H1 (cell line): ENCODE results near the gene MCUR1. TPM values are rescaled to one million over a fixed set of nuclear protein-coding genes. Genes with fewer than 3 reads are reported as not detected.
"Not testable (repeated sequence)": the region's sequence is repeated elsewhere in the genome, so short reads cannot be mapped to it uniquely, and the experiment has no call there.

Source experiments
- CTCF ChIA-PET: fragments of 300-600 bp; sonication (Branson Sonifier 250); formaldehyde crosslinking; loops from one replicate; lab custom pipeline; 2021; ENCODE audit not compliant: partially characterized antibody; lab: Charles Lee
- POLR2A ChIA-PET: fragments of 300-600 bp; sonication (Branson Sonifier 250); formaldehyde crosslinking; loops from one replicate; lab custom pipeline; 2021; ENCODE audit warnings: inconsistent platforms; ENCODE audit not compliant: partially characterized antibody; lab: Charles Lee
- DNase-seq, 2 experiments: peaks; one replicate each; pipeline versions ENCODE4 v3.0.0 to v3.0.0-alpha.2; 2010 to 2022; ENCODE audit warnings: low spot score in 2 of 2, low read depth in 1 of 2, mixed read lengths in 1 of 2
- FAIRE-seq: peaks from 2 replicates; lab custom pipeline; 2011; peaks lifted over from hg19 to GRCh38; lab: Jason Lieb, UNC
- H2AFZ ChIP-seq: 2 replicates; pipeline ENCODE4 v1.8.1; 2012; ENCODE audit warnings: low read length, inconsistent platforms
- H2AK5ac ChIP-seq: 2 replicates; pipeline ENCODE4 v1.6.1; 2013; ENCODE audit warnings: low read depth, low read length
- H2BK120ac ChIP-seq: replicated peaks from 2 replicates; pipeline ENCODE3; 2013; ENCODE audit warnings: low read depth, low read length, inconsistent platforms
- H2BK12ac ChIP-seq: 2 replicates; pipeline ENCODE4 v1.6.1; 2013; ENCODE audit warnings: low read depth, low read length
- H2BK15ac ChIP-seq: 2 replicates; pipeline ENCODE4 v1.6.1; 2013; ENCODE audit warnings: low read length
- H2BK20ac ChIP-seq: 2 replicates; pipeline ENCODE4 v1.6.1; 2013; ENCODE audit warnings: low read length
- H2BK5ac ChIP-seq: 2 replicates; pipeline ENCODE4 v1.6.1; 2013; ENCODE audit warnings: low read depth, low read length
- H3K14ac ChIP-seq: 2 replicates; pipeline ENCODE4 v1.6.1; 2013; ENCODE audit warnings: inconsistent platforms; ENCODE audit not compliant: insufficient read length
- H3K18ac ChIP-seq: 2 replicates; pipeline ENCODE4 v1.6.1; 2013; ENCODE audit warnings: low read length; ENCODE audit errors: extremely low read depth
- H3K23ac ChIP-seq: 2 replicates; pipeline ENCODE4 v1.6.1; 2013; ENCODE audit warnings: inconsistent platforms; ENCODE audit not compliant: insufficient read length
- H3K23me2 ChIP-seq: 2 replicates; pipeline ENCODE4 v1.6.1; 2013; ENCODE audit warnings: low read depth, low read length
- H3K27ac ChIP-seq: 2 replicates; pipeline ENCODE4 v1.6.1; 2011; ENCODE audit warnings: low read depth, low read length, inconsistent platforms
- H3K27me3 ChIP-seq, 4 experiments: replicated peaks in 1 of 4; 1 replicate in 1 of 4; 2 replicates in 3 of 4; pipeline versions ENCODE4 v1.6.1 to v1.8.1; 2011 to 2013; ENCODE audit warnings: low read length in 3 of 4, mild to moderate bottlenecking in 3 of 4, inconsistent platforms in 2 of 4, mixed read lengths in 2 of 4, moderate library complexity in 1 of 4; ENCODE audit not compliant: control insufficient read depth in 3 of 4, insufficient read depth in 3 of 4; ENCODE audit errors: extremely low read depth in 1 of 4
- H3K36me3 ChIP-seq, 4 experiments: 2 replicates each; pipeline versions ENCODE4 v1.6.1 to v1.8.1; 2011 to 2013; ENCODE audit warnings: mild to moderate bottlenecking in 4 of 4, low read length in 3 of 4, moderate library complexity in 2 of 4, control low read depth in 1 of 4, inconsistent platforms in 1 of 4; ENCODE audit not compliant: insufficient read depth in 4 of 4, control insufficient read depth in 2 of 4
- H3K4ac ChIP-seq: replicated peaks from 2 replicates; pipeline ENCODE3; 2013; ENCODE audit warnings: low read length, low read depth, mixed read lengths, inconsistent platforms; ENCODE audit not compliant: insufficient read length
- H3K4me1 ChIP-seq, 4 experiments: replicated peaks in 1 of 4; 1 replicate in 1 of 4; 2 replicates in 3 of 4; pipeline versions ENCODE4 v1.6.1 to v1.8.1; 2011 to 2013; ENCODE audit warnings: low read length in 3 of 4, inconsistent platforms in 2 of 4, mixed read lengths in 1 of 4; ENCODE audit not compliant: insufficient read depth in 4 of 4, control insufficient read depth in 3 of 4
- H3K4me2 ChIP-seq, 2 experiments: 2 replicates each; pipeline versions ENCODE4 v1.6.1 to v1.8.1; 2011 to 2013; ENCODE audit warnings: low read depth in 2 of 2, low read length in 2 of 2, control low read depth in 1 of 2, inconsistent platforms in 1 of 2, mild to moderate bottlenecking in 1 of 2; ENCODE audit not compliant: insufficient read depth in 1 of 2
- H3K4me3 ChIP-seq, 4 experiments: fragments of 200-600, 300-600 bp in 1 of 4; sonication (generic), shearing (Covaris generic), sonication (Bioruptor Twin) in 1 of 4; 2 replicates each; pipeline versions ENCODE4 v1.5.1 to v1.8.1; 2011 to 2016; ENCODE audit warnings: low read length in 4 of 4, low read depth in 3 of 4, control low read depth in 2 of 4, inconsistent platforms in 2 of 4, mild to moderate bottlenecking in 2 of 4, mixed read lengths in 1 of 4, moderate library complexity in 1 of 4; ENCODE audit not compliant: insufficient read depth in 2 of 4; ENCODE audit errors: extremely low read depth in 1 of 4
- H3K56ac ChIP-seq: replicated peaks from 2 replicates; pipeline ENCODE3; 2013; ENCODE audit warnings: low read depth, mild to moderate bottlenecking, mixed read lengths, low read length, inconsistent platforms; ENCODE audit not compliant: insufficient read length
- H3K79me1 ChIP-seq: 2 replicates; pipeline ENCODE4 v1.6.1; 2013; ENCODE audit warnings: low read depth, low read length, control low read depth
- H3K79me2 ChIP-seq, 2 experiments: 2 replicates each; pipeline versions ENCODE4 v1.6.1 to v1.8.1; 2012 to 2013; ENCODE audit warnings: low read length in 2 of 2, mild to moderate bottlenecking in 2 of 2, inconsistent platforms in 1 of 2; ENCODE audit not compliant: insufficient read depth in 2 of 2, control insufficient read depth in 1 of 2
- H3K9ac ChIP-seq, 4 experiments: replicated peaks in 1 of 4; 1 replicate in 1 of 4; 2 replicates in 3 of 4; pipeline versions ENCODE4 v1.6.1 to v1.8.1; 2011 to 2013; ENCODE audit warnings: low read depth in 3 of 4, low read length in 3 of 4, control low read depth in 2 of 4, mild to moderate bottlenecking in 2 of 4, moderate library complexity in 2 of 4, inconsistent platforms in 1 of 4; ENCODE audit errors: extremely low read depth in 1 of 4
- H3K9me3 ChIP-seq, 2 experiments: 2 replicates each; pipeline versions ENCODE4 v1.6.1 to v1.8.1; 2012 to 2013; ENCODE audit warnings: mild to moderate bottlenecking in 2 of 2, moderate library complexity in 2 of 2, control low read depth in 1 of 2, inconsistent platforms in 1 of 2, low read depth in 1 of 2, low read length in 1 of 2, mixed read lengths in 1 of 2; ENCODE audit not compliant: insufficient read depth in 2 of 2
- H4K20me1 ChIP-seq, 2 experiments: replicated peaks in 1 of 2; 2 replicates each; pipeline versions ENCODE3 to v1.8.1; 2011 to 2013; ENCODE audit warnings: inconsistent platforms in 2 of 2, low read length in 2 of 2, mild to moderate bottlenecking in 1 of 2; ENCODE audit not compliant: insufficient read depth in 2 of 2, control insufficient read depth in 1 of 2
- H4K5ac ChIP-seq: 2 replicates; pipeline ENCODE4 v1.6.1; 2013; ENCODE audit warnings: low read length, low read depth, mixed read lengths, inconsistent platforms; ENCODE audit not compliant: insufficient read length
- H4K8ac ChIP-seq: 2 replicates; pipeline ENCODE4 v1.8.0; 2013; ENCODE audit warnings: mild to moderate bottlenecking, moderate library complexity, low read length, inconsistent platforms; ENCODE audit not compliant: insufficient read depth; ENCODE audit errors: extremely low read depth
- H4K91ac ChIP-seq: replicated peaks from 2 replicates; pipeline ENCODE3; 2013; ENCODE audit warnings: low read length, mixed read lengths, inconsistent platforms; ENCODE audit not compliant: insufficient read length
- WGBS, 2 experiments: shearing (Covaris generic) in 1 of 2; methylation state at CpG; one replicate each; pipeline versions ENCODE4 v1.1.6 to v1.1.7; 2013 to 2015; ENCODE audit warnings: low lambda C conversion rate in 2 of 2, mixed read lengths in 2 of 2, inconsistent platforms in 1 of 2, low coverage in 1 of 2, missing lambda C conversion rate in 1 of 2; ENCODE audit not compliant: insufficient replicate concordance in 2 of 2, insufficient coverage in 1 of 2, insufficient read length in 1 of 2; ENCODE audit errors: extremely low coverage in 1 of 2, missing lambda C conversion rate in 1 of 2; 5-methylcytosine and 5-hydroxymethylcytosine counted together
- polyA plus RNA-seq, 7 experiments: library from polyadenylated mRNA; depleted of rRNA in 3 of 7; stranded (reverse) in 5 of 7; unstranded in 2 of 7; fragments of >200 nt in 5 of 7; fragments of 200-250 nt in 2 of 7; gene quantifications; 1 replicate in 5 of 7; 2 replicates in 1 of 7; 4 replicates in 1 of 7; pipeline versions ENCODE4 v1.2.1 to v1.2.3, GENCODE V29; 2011 to 2013; ENCODE audit warnings: missing spikeins in 2 of 7, mixed read lengths in 2 of 7
- total RNA-seq: library from RNA; stranded (reverse); fragmentation: NEBNext Ultra II Directional; extraction: Animal tissue kit (Norgen Biotek cat#: 25700); gene quantifications from 2 replicates; pipeline ENCODE4 v1.2.1, GENCODE V29; 2021

MCUR1 gene
- total and polyA plus RNA-seq, 2 of the 8 experiments (the other 6 are each of a cell fraction or from before 2014, with no cell fraction given) = 9.6 to 37.3 TPM

GRCh38 chr6:13828656-13829301 lies 14.4 kb upstream of the MCUR1 start:
- H3K18ac ChIP-seq, H3K23me2 ChIP-seq, H3K36me3 ChIP-seq, H3K4me3 ChIP-seq, H3K9me3 ChIP-seq, H2AK5ac ChIP-seq, H3K27ac ChIP-seq, H2AFZ ChIP-seq, H3K27me3 ChIP-seq, H3K4me1 ChIP-seq, H2BK20ac ChIP-seq, H3K23ac ChIP-seq, H3K9ac ChIP-seq, H2BK12ac ChIP-seq, H3K79me1 ChIP-seq, POLR2A ChIA-PET, H4K91ac ChIP-seq, H2BK15ac ChIP-seq, FAIRE-seq, H3K79me2 ChIP-seq, H3K14ac ChIP-seq, H3K4ac ChIP-seq, H2BK120ac ChIP-seq, H3K4me2 ChIP-seq, H4K5ac ChIP-seq, H4K8ac ChIP-seq, H2BK5ac ChIP-seq, H4K20me1 ChIP-seq, H3K56ac ChIP-seq: not testable (repeated sequence)
- CTCF ChIA-PET = interaction anchor here (1.1 kb wide), 2 partner anchors 11 to 32 kb away, joined by 3 read pairs; no protein-coding TSS in a partner anchor
- peak in 1 of 2 experiments; percentile 10 for DNase-seq
- WGBS, 2 experiments = 87% methylated on average over 11 of the region's 11 CpGs; no CpG with 5 or more reads in 1 of the 2 experiments
